NCI-H187 (cell line): Measurements from ENCODE around the gene SUSD3.

Experiments
- DNase-seq, 2 experiments: peaks; one replicate each; lab custom pipeline; 2025; lab: John Stamatoyannopoulos, UW

The SUSD3 gene

DNA sequence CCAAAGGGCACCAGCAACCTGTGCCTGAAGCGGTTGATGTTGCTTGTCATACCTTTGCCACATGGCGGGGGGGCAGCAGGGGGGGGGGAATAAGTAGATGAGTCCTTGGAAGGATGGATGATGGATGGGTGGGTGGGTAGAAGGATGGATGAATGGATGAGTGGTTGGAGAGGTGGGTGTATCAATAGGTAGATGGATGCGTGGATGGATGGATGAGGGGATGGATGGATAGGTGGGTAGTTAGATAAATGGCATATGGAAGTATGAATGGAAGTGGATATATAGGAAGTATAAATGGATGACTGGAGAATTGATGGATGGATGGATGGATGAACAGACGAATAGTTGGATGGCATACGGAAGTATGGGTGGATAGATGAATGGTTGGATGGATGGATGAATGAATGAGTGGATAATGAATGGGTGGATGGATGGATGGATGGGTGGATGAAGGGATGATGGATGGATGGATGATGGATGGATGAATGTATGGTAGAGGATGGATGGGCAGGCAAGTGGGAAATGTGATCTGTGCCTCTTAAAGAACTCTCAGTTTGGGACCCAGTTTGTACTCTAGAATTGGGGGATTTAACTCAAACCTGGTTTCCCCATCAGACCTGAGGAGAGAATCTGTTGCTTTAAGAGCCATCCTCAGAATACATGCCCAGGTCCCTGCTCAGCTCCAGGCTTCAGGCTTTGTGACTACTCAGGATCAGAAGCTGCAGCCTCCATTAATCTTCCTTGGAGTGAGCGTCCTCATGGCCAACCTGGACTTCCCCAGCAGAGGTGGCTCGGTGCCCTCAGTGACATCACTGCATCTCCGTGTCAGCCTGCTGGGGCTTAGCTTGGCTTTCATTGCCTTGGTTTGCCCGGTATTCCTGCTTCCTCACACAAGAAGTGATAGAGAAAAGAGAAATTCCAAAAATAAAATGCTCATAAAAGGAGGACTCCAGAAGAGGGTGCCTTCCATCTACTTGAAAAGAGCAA lies 27.6 kb upstream of the SUSD3 start:
- DNase-seq = no peak

DNA sequence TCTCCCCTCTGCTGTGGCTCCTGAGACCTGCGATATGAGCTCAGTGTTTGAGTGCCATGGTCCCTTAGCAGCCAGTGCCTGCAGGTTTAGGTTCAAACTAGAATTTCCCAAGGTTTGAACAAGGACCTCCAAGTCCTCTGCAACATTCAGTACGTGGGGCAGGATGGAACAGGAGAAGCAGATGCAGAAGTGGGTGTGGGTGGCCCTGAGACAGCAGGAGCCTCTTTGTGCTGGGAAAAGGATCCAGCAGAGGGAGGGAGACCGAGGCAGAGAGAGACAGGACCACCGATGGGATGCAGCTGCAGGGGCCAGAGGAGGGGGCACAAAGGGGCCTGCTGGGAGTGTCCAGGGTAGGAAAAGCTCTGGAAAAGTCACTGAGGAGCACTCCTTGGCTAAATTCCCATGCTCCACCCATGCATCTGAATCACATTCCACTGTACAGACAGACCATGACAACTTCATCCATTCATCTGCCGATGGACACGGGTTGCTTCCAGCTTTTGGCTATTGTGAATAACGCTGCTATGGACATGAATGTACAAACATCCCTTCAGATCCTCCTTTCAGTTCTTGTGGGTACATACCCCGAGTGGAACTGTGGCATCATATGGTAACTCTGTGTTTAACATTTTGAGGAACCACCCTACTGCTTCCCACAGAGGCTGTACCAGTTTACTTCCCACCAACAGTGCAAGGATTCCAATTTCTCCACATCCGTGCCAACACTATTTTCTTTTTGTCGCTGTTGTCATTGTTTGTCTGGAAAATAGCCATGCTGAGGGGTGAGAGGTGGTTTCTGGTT lies 26.7 kb upstream of the SUSD3 start:
- no peak for DNase-seq

DNA sequence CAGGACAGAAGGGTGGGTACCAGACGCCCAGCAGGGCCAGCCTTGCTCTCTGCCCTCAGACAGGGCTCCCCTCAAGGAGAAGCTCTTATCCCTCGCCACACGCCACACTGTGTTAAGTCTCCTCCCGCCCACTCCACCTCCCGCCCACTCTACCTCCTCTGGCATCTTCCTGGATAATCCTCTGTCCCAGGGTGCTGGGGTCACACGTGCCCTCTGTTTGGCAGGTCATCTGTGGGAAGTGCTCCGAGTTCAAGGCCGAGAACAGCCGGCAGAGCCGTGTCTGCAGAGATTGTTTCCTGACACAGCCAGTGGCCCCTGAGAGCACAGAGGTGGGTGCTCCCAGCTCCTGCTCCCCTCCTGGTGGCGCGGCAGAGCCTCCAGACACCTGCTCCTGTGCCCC lies 26.0 kb upstream of the SUSD3 start:
- no peak for DNase-seq

DNA sequence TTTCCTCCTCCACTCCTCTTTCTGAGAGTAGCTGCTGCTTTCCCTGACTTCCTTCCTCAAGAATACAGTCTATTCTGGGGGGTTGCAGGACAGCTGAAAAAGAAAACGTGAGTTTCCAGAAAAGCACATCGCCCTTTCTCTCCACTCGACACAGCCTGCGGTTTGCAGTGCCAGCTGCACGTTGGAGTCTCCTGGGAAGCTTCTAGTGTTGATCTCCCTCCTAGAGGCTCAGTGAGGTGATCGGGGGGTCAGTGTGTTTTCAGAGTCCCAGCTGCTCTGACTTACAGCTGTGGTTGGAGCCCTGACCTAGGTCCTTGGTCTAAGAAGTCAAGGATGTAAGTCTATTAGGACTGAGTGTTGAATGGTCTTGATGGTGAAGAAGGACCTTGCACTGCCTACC lies 25.0 kb upstream of the SUSD3 start:
- DNase-seq = peak; percentile 37 to 40

DNA sequence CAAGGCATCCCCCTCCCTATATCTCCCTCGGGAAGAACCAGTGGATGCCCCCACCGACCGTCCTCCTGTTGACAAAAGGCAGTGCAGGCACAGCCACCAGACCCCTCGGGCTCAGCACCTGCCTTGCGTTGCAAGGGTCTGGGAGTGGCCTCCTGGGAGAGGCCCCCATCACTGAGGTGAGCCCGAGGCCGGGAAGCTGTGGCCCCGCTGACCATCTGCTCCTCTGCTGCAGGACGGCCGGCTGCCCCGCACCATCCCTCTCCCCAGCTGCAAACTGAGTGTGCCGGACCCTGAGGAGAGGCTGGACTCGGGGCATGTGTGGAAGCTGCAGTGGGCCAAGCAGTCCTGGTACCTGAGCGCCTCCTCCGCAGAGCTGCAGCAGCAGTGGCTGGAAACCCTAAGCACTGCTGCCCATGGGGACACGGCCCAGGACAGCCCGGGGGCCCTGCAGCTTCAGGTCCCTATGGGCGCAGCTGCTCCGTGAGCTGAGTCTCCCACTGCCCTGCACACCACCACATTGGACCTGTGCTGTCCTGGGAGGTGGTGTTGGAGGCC lies 23.3 kb upstream of the SUSD3 start:
- DNase-seq = no peak

DNA sequence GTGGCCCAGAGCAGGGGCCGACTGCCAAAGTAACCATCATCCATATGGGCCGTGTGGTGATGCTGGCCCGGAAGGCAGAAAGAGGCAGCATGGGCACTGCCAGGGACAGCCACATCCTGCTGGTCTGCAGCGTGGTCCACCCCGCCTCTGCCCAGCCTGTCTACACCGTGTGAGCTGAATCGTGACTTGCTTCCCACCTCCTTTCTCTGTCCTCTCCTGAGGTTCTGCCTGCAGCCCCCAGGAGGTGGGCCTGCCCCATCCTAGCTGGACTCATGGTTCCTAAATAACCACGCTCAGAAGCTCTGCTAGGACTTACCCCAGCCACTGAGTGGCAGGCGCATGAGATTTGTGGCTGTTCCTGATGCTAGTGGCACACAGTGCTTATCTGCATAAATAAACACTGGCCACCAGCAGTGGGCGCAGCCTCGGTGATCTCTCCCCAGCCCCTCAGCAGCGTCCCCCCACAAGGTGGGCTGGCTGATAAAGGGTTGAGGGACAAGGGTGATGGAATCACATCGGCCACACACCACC lies 22.6 kb upstream of the SUSD3 start:
- DNase-seq = no peak

DNA sequence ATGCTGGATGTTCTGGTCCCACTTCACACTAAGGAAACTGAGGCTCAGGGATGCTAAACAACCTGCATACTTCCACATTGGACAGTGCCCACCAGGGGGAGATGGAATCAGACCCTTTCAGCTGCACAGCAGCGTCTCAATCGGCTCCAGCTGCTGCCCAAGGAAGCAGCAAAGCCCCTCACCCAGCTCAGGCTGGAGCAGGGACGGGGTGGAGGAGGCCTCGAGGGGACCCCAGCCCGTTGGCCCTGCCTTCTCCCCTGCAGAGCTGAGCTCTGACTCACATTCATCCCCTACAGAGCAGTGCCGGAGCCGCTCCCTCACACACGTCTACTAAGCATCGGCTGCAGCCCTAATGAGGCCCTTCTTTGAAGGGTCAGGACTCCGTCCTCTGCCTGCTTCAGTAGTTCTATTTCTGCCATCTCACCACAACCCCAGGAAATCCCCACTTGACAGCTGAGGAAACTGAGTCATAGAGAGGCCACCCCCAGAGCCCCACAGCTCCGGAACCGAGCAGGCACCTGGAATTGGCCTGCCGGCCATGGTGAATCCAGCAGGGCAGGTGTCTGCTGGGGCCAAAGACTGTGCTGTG lies 21.5 kb upstream of the SUSD3 start:
- DNase-seq = no peak

DNA sequence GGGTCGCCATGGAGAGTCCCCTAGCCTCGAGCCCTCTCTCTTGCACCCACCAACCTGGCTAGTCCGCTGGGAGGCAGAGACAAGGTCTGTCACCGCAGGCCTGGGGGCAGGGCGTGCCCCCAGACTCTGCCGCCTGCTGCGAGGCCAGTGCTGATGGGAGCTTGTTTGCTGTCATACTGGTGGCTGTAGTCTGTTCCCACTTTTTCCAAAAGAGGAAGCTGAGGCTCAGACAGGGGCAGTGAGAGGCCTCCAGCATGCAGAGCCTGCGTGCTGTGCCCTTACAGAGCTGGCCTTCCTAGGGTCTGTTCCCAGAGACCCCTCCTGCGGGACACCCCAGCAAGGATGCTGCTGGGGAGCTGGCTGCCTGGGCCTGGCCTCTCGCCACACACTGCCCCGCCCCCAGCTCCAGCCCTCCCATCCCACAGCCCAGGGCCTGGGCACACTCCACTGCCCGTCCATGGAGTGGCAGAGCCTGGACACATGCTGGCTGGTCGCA lies 21.0 kb upstream of the SUSD3 start:
- no peak for DNase-seq

DNA sequence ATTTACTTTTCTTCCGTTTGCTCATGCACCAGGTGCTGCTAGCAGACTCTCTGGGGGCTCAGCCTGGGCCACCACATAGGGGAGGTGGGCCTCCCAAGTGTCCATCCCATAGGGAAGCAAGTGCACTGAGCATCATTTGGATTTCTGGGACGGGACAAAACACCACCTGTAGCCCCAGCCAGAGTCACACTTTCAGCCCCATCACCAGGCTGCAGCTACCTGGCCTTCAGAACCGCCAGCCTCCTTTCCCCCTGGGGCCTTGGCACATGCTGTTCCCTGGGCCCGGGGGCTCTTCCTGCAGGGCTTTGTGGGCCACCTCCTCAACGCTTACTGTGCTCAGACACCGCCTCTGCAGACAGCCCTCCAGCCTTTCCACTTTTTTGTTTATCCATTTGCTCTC lies 19.6 kb upstream of the SUSD3 start:
- DNase-seq = no peak

DNA sequence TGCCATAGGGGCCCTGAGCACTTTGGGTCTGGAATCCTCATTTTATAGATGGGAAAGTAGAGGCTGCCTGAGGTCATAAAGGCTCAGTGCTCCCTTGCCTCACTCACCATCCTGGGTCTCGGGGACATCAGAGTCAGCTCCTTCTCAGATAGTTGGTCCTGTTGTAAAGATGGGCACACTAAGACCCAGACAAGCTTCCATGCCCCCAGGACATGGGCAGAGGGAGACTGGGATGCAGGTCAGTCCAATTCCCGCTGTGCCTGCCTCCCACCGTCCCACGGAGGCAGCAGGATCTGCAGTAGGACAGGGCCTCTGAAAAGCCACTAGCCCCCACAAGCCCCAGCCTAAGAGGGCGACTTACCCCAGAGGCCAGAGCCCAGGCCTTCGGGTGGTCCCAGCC lies 19.0 kb upstream of the SUSD3 start:
- no peak for DNase-seq

DNA sequence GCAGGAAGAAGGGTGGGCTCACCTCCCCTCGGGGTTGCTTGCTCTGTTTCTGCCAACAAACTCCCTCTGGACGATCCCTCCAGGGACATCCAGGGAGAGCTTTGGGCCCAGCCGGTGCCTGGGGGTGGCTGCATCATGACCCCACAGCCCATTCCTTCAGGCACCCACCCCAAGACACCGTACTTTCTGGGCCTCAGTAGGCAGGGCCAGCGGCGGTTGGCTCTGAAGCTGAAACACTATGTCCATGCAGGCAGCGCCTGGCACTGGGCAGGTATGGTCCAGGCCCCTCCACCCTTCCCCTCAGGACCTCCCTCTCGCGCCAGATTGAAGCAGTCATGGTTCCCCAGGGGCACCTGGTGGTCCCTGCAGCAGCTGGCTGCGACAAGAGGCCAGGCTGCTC lies 18.5 kb upstream of the SUSD3 start:
- DNase-seq = no peak

DNA sequence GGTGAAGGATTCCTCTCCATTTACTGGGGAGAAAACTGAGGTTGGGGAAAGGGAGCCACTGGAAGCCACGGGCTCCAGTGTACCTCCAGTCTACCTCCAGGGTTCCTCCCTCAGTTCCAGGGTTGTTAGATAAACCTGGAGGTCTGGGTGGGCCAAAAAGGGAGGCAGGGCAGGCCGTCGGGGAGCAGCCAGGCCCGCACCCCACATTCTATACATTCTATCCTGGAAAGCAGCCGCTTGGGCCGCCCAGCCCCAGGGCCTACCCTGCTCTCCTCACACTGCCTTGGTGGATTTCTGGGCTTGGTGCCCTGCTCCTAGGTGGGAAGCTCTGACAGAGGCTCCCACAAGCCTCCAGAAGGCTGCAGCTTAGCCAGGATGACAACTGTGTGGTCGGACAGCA lies 18.1 kb upstream of the SUSD3 start:
- DNase-seq = no peak

DNA sequence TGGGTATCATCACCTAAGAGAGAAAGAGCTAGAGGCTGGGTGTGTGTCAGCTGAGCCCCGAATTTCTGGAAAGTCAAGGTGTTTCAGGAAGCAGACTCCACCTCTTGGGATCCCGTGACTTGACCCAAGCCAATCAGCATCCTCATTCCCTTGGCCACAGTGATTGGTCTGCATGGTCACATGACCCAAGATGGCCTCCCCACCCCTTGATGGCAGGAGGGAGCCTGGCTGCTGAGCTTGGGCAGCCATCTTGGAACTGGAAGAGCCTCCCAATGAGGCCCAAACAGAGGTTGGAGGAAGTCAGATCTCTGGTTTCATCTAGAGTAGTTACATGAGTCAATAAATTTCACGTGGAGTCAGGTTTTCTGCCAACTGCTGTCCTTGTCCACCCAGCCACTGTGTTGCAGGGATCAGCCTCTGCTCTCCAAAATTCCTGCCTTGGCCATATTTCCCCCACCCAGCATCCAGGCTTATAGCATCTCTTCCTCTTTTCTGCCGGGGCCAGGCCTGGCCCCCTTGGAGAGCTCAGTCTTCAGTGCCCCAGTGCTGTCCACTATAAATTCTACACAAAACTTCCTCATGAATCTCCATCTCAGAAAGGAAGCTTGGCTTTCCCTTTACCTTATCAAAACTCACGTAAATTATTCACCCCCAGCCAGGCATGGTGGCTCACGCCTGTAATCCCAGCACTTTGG lies 17.2 kb upstream of the SUSD3 start:
- DNase-seq = no peak

DNA sequence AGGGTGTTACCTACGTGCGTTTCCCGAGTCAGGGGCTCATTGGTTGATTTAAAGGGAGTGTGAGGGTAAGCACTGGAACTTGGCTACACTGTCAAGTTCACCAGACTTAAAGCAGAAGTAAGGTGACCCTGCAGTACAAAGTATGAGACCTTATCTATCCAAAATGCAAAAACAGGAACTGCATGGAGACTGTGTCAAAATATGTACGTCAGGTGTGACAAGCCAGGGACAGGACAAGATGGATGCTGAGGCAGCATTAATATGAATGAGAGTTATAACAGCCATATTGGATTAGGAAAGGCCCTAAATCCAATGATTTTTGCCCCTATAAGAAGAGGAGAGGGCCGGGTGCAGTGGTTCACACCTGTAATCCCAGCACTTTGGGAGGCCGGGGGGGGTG lies 15.4 kb upstream of the SUSD3 start:
- DNase-seq = no peak

DNA sequence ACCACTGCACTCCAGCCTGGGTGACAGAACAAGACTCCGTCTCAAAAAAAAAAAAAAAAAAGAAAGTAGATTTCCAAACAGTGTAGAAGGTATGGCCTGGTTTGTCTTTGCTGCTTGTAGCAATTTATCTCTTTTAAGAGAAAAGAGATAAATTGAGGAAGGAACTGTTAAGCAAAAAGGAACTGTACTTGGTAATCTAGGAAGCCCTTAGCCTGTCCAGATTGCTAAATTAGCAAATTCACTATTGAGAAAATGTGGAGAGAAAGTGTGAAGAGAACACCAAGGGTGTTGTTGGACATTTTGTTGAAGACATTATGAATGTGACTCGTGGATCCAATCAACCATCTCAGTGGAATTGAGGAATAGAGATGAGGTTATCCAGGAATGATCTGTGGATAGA lies 13.0 kb upstream of the SUSD3 start:
- DNase-seq = no peak

DNA sequence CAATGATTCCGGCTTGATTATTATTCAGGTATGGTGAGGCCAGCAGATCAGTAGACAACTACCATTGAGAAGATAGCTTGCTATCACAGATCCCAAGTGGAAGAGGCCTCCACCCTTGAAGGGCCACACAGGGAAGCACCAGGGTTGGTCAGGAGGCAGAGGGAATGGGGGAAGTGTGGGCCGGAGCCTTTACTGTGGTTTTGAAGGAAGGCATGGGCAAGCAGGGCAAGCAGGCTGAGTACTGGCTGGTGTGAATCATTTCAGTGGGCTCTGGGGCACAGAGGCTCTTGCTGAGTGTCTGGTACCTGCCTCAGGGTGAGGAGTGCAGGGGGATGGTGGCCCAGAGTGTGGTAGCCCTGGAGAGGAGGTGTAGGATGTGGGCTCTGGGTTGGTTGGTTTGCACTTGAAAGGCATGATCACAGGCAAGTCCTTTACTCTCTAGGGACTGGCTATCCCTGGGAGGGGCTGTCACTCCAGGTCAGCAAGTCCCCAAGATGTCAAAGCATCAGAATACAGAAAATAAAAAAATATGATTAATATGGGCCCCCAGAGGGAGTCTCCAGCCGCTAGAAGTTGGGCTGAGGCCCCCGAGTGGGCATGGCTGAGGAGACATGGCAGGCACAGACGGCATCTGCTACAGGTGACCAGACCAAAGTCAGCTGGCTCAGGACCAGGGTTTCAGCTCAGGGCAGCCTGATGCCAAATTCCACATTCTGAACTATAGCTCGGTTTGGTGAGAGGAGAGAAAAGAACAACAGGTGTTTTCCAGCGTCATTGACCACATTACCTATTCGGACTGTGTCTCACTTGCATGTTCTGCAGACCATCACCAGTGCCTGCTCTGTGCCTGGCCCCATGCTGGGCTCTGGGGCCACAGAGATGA lies 9.7 kb upstream of the SUSD3 start:
- no peak for DNase-seq

DNA sequence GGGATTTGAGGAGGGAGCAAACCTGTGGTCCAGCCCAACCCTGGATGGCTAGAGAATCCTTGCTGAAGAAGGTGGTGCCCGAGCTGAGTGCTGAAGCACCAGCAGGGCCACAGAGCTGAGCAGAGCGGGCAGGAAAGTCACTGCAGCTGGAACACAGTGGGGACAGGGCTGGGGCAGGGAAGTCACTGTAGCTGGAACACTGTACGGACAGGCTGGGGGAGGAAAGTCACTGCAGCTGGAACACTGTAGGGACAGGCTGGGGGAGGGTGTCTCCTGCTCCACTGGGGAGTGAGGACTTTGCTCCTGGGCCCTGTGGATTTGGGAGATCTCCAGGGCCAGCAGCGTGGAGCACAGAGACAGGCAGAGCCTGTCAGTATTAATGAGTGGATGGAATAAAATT lies 9.0 kb upstream of the SUSD3 start:
- no peak for DNase-seq

DNA sequence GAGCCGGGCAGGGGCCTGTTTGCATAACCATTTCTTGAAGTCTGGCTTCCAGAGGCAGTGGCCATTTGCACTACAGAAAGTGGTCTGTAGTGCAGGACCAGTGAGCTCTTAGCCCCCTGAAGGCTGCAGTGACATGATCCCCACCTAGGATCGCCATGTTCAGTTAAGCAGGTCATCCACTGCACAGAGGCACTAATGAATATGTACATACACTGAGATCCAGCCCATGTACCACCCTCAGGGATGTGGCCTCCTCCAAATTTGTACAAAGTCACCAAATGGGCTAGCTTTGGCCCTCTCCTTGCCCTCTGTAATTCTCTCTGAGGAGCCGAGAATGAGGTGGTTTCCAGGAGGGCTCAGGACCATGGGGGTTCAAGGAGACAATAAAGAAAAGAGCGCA lies 8.3 kb upstream of the SUSD3 start:
- DNase-seq = no peak

DNA sequence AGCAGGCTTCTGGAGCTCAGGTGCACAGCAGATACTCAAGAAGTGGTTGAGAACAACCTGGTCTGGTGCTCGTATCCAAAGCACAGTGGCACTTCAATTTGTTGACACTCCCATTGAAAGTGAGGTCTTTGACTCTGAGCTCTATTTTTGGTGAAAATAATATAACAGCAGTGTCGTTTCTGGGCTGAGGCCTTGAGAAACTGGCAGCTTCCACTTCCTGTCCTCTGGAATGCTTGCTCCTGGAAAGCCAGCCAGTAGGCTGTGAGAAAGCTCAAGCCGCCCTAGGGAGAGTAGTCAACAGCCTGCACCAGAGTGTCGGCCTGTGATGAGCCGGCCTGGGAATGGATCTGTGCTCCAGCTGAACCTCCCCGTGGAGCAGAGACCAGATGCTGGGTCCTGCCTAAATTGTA lies 6.8 kb upstream of the SUSD3 start:
- no peak for DNase-seq

DNA sequence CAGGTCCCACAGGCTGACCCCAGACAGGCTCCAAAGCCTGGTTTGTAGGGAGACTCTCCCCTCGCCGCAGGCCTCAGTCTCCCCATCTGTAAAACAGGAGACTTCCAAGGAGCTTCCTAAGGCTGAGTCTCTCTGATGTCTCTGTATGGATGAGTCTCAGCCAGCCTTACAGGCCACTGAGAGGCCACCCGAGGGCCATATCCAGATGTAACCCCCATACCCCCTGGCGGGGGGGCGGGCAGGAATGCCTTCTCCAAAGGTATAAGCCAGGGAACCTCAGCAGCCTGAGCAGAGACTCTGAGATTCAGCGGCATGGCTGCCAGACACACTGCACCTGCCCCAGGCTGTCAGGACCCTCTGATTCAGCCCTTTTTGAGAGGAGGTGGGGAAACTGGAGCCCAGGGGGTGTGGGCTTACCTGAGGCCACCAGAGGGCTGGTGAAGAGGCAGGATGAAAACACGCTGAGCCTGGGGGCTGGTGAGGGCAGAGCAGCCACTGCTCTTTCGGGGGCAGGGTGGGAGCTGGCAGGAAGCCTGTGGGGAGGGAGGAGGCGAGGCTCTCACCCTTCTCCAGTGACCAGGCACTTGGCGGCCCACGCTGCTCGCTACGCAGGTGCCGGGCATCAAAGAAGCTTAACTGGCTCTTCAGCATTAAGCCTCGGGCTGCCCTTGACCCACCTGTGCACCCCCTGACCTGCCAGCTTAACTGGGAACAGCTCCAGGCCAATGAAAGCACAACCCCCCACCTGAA lies 5.5 kb upstream of the SUSD3 start:
- no peak for DNase-seq
